ENCODE measurements around the gene FAM78B.

GRCh38 chr1:166066107-166066506 lies 100.7 kb downstream of the FAM78B start:
- TF ChIP-seq POLR2A (IDR thresholded peaks at IDR 0.05; ENCODE audit: low read depth, low read length), result no peak
- no peak for TF ChIP-seq POLR2AphosphoS5 (IDR thresholded peaks at IDR 0.05; ENCODE audit: low read depth, low read length)
